Lower leg skin (tissue), 4 donors: ENCODE measurements around the gene ABCA13. TPM values are rescaled to one million over a fixed set of nuclear protein-coding genes. Genes with fewer than 3 reads are reported as not detected.

ENCODE experiments used
- DNase-seq, 2 donors: peaks; one replicate each; pipeline ENCODE4 v3.0.0-alpha.2; 2019; ENCODE audit warnings: low spot score in 2 of 2
- H3K4me3 ChIP-seq: fragments of 200-600 bp; sonication (generic); 2 replicates; pipeline ENCODE4 v1.5.1; 2017; ENCODE audit warnings: mild to moderate bottlenecking, low read depth; ENCODE audit not compliant: poor library complexity, severe bottlenecking
- POLR2A ChIP-seq, 2 donors: fragments of 450-650 bp; IDR thresholded peaks; one replicate each; pipeline ENCODE4 v1.6.1; 2016 to 2017; ENCODE audit warnings: antibody characterized with exemption in 2 of 2, mild to moderate bottlenecking in 1 of 2, moderate library complexity in 1 of 2
- WGBS, 2 donors: methylation state at CpG; one replicate each; pipeline ENCODE4 v1.1.5; 2018; 5-methylcytosine and 5-hydroxymethylcytosine counted together
- intact Hi-C: fragments of 100-400 bp; cut with DNase I; formaldehyde crosslinking; loops from one replicate; pipeline ENCODE4 v1.15.0; 2023; ENCODE audit warnings: low total_unique reads
- total RNA-seq, 4 donors: library from RNA; depleted of rRNA; stranded (reverse); fragments of >200 nt; gene quantifications; one replicate each; pipeline ENCODE4 v1.1.0, GENCODE V29; 2016
- TF ChIP-seq, protein P1 (sequence below), 3 donors: fragments of 450-650 bp; IDR thresholded peaks; one replicate each; pipeline ENCODE4 v1.5.1; 2016; ENCODE audit warnings: antibody characterized with exemption in 3 of 3, mild to moderate bottlenecking in 3 of 3, moderate library complexity in 2 of 3

The ABCA13 gene
- total RNA-seq, 4 donors from 2014 or later, result 0.08 to 1.7 (median 0.52) TPM

DNA sequence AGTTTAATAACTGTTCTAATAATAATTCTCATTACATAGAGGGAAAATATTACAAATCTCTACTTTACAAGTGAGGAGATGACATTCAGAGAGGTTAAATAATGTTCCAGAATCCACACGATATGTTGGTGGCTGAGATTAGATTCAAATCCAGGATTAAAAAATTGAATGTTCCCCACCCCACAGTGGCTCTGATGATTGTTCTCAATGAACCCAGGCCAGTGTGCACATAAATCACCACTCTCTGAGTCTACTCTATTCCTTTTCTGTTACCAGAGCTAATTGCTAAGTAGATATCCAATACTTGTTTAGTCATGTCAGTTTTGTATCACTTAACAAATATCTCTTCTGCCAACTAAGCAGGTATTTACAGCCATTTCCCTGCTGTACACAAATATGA is 281.0 kb downstream of the ABCA13 start:
- intact Hi-C loops, result no loop called here
- DNase-seq, result no peak
- TF ChIP-seq, protein P1, sequence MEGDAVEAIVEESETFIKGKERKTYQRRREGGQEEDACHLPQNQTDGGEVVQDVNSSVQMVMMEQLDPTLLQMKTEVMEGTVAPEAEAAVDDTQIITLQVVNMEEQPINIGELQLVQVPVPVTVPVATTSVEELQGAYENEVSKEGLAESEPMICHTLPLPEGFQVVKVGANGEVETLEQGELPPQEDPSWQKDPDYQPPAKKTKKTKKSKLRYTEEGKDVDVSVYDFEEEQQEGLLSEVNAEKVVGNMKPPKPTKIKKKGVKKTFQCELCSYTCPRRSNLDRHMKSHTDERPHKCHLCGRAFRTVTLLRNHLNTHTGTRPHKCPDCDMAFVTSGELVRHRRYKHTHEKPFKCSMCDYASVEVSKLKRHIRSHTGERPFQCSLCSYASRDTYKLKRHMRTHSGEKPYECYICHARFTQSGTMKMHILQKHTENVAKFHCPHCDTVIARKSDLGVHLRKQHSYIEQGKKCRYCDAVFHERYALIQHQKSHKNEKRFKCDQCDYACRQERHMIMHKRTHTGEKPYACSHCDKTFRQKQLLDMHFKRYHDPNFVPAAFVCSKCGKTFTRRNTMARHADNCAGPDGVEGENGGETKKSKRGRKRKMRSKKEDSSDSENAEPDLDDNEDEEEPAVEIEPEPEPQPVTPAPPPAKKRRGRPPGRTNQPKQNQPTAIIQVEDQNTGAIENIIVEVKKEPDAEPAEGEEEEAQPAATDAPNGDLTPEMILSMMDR (IDR thresholded peaks at IDR 0.05), result no peak
- no peak for TF ChIP-seq POLR2A (IDR thresholded peaks at IDR 0.05)
- 58 to 60% methylated on average over 1 of the region's 1 CpG for WGBS, 2 donors
- no peak overlapping the region for H3K4me3 ChIP-seq

DNA sequence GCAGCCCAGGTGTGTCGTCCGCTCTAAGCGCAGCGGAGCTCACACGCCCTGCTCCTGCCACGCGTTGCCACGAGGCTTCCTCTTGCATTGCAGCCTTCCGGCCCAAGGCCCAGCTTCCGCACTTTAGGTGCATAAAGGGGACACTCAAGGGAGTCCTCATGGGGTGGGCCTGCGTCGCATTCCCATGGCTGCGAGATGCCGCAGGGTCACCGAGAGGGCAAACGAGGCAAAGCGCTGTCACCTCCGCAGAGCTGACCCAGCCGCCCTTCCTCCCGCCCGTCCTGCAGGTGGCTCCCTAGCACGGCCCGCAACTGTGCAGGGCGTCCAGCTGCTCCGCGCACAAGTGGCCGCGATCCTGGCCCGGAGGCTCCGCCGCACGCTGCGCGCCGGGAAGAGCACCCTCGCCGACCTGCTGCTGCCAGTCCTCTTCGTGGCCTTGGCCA is 283.5 kb downstream of the ABCA13 start:
- DNase-seq, result no peak
- H3K4me3 ChIP-seq, result no peak overlapping the region
- WGBS, 2 donors, result 96 to 97% methylated on average over 37 to 38 of the region's 38 CpGs
- intact Hi-C loops, result no loop called here
- no peak for TF ChIP-seq POLR2A (IDR thresholded peaks at IDR 0.05)
- TF ChIP-seq, protein P1 (IDR thresholded peaks at IDR 0.05), result no peak

DNA sequence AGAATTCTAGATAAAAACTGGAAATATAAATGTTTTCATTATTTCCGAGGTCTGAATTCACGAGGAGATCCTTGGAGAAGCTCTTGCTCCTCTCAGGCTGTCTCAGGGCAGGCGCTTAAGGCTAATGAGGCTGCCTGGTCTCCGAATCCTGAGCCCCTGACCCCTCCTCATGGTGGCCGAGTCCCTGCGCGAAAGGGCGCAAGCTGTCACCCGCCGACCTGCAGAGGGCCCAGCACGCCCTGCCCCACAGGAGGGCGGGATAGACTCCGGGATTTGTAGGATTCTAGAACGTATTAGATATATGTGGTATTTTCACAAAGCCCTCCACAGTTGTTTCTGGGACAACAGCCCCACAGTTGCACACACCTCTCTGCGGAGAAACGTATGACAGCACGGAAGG is 284.1 kb downstream of the ABCA13 start:
- intact Hi-C loops, result no loop called here
- H3K4me3 ChIP-seq, result no peak overlapping the region
- TF ChIP-seq, protein P1 (IDR thresholded peaks at IDR 0.05), result no peak
- no peak for TF ChIP-seq POLR2A (IDR thresholded peaks at IDR 0.05)
- WGBS, 2 donors, result 91 to 94% methylated on average over 17 of the region's 17 CpGs
- DNase-seq, result no peak

DNA sequence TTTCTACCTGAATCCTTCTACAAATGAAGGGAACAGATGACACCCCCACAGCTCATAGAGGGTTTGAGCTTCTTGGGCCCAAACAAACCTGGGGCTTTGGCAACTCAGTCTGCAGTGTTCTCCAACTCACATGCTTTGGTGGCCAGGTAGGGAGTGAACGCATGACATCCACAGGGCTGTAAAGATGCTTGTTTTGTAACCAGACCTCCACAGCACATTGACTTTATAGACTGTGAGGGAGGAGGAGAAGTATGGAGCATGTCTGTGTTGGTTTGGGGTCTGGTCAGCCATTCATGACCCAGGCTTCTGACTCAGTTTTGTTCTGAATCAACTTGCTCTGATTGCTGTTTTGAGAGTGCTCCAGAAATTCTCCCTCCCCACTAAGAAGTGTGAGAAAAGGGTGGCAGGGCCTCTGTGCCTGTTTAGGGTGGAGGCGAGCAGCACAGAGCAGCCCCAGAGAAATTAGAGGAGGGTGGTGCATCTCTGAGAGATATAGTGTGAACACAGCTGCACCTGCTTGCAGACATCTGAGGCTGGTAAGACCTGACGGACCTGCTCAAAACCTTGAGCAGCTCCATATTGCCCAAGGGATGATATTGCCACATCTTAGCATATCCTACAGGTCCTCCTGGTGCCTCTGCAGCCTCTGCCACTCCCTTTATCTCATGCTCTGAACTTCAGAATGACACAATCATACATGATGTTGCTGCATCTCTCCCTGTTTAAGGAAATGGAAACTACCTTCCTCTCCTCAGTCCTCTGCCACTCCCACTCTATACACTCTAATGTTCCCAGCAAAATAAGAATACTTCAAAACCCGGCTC is 287.7 kb downstream of the ABCA13 start:
- H3K4me3 ChIP-seq, result no peak overlapping the region
- DNase-seq, result no peak
- TF ChIP-seq, protein P1 (IDR thresholded peaks at IDR 0.05), result no peak
- no peak for TF ChIP-seq POLR2A (IDR thresholded peaks at IDR 0.05)
- intact Hi-C loops, result no loop called here
- 57 to 63% methylated on average over 4 of the region's 4 CpGs for WGBS, 2 donors

DNA sequence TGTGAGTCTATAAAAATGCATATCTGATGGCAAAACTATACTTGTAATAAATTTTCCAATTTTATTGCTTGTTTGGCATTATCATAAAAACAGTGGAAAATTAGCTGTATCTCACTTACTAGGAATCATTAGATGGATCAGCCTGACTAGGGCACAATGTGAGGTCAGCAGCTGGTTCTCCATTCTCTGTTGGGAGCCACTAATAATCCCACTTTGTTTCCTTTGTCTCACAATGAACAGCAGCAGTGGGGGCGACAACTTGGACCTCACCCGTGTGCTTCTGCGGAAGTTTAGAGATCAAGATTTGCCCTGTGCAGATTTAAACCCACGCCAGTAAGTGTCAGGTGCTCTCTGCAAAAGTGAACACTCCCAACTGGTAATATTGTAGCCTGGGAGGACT is 295.5 kb downstream of the ABCA13 start:
- intact Hi-C loops, result no loop called here
- no peak overlapping the region for H3K4me3 ChIP-seq
- TF ChIP-seq, protein P1 (IDR thresholded peaks at IDR 0.05), result no peak
- no peak for TF ChIP-seq POLR2A (IDR thresholded peaks at IDR 0.05)
- no peak for DNase-seq
- WGBS, 2 donors, result 86 to 93% methylated on average over 4 of the region's 4 CpGs
